Endothelial cell of umbilical vein (primary cell): ENCODE measurements around the gene WWC1.

ENCODE experiments used
- CTCF ChIP-seq, 2 donors: IDR thresholded peaks; 1 replicate in 1 of 2; 2 replicates in 1 of 2; pipeline ENCODE4 v1.5.1; 2011; ENCODE audit warnings: low read length in 2 of 2, mild to moderate bottlenecking in 2 of 2, moderate library complexity in 2 of 2, control low read depth in 1 of 2, inconsistent platforms in 1 of 2, low read depth in 1 of 2; ENCODE audit not compliant: insufficient read depth in 1 of 2; ENCODE audit errors: extremely low read depth in 1 of 2
- EZH2 ChIP-seq: IDR thresholded peaks from 2 replicates; pipeline ENCODE4 v1.6.1; 2012; ENCODE audit warnings: borderline replicate concordance, low read depth, mild to moderate bottlenecking, moderate library complexity, low read length, inconsistent platforms; ENCODE audit not compliant: severe bottlenecking
- FOS ChIP-seq: IDR thresholded peaks from 2 replicates; pipeline ENCODE4 v1.6.1; 2011; ENCODE audit warnings: mild to moderate bottlenecking, low read length, moderate library complexity, borderline replicate concordance; ENCODE audit not compliant: insufficient read depth
- JUN ChIP-seq: IDR thresholded peaks from 2 replicates; pipeline ENCODE4 v1.6.1; 2011; ENCODE audit warnings: borderline replicate concordance, low read depth; ENCODE audit not compliant: insufficient read length, insufficient read depth
- POLR2A ChIP-seq: IDR thresholded peaks from 2 replicates; pipeline ENCODE4 v1.6.1; 2012; ENCODE audit warnings: low read depth, mild to moderate bottlenecking, control low read depth, low read length
- POLR2AphosphoS5 ChIP-seq: IDR thresholded peaks from 2 replicates; pipeline ENCODE4 v1.6.1; 2012; ENCODE audit warnings: low read depth, mild to moderate bottlenecking, control low read depth, low read length, moderate library complexity; ENCODE audit not compliant: insufficient read depth
- TF ChIP-seq, protein P1 (sequence below): IDR thresholded peaks from 2 replicates; pipeline ENCODE4 v1.6.1; 2011; ENCODE audit not compliant: insufficient read depth, insufficient read length

DNA sequence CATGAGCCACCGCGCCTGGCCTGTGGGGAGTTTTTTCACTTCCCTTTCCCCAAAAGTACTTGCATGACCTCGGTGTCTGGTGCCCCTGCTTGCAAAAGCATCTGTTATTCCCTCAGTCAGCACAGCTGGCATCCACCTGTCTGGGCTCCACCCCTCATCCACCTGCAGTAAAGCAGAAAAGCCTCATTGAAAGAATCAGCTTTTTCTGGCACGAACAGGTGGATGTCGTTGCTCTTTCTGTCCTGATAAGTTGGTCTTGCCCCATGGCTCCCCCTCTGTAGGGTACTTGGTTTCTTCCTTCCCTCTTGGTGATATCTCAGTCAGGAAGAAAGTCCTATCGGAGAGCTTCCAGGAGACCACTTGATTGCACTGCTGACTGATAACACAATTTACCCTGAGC is 37.4 kb downstream of the WWC1 start:
- no peak for TF ChIP-seq CTCF (IDR thresholded peaks at IDR 0.05; ENCODE audit: extremely low read depth in 1 of 2, insufficient read depth in 1 of 2, low read depth in 1 of 2, low read length in 2 of 2)
- TF ChIP-seq, protein P1, sequence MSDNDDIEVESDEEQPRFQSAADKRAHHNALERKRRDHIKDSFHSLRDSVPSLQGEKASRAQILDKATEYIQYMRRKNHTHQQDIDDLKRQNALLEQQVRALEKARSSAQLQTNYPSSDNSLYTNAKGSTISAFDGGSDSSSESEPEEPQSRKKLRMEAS: no peak
- TF ChIP-seq EZH2: no peak
- TF ChIP-seq POLR2A: no peak
- no peak for TF ChIP-seq POLR2AphosphoS5
- no peak for TF ChIP-seq JUN
- TF ChIP-seq FOS: no peak
